ENCODE results near the gene KIAA1217. TPM values are rescaled to one million over a fixed set of nuclear protein-coding genes. Genes with fewer than 3 reads are reported as not detected.

KIAA1217 gene
- total RNA-seq, 1 experiment from 2014 or later: 6.4 TPM

GRCh38 chr10:24552346-24553016 lies 343.5 kb downstream of the KIAA1217 start:
- peak; percentile 17 for DNase-seq
- Histone ChIP-seq H3K9me3 (no peaks in the 10 kb centered on the region), H3K4me3 (no peak overlapping the region)

GRCh38 chr10:24553051-24553612 lies 344.2 kb downstream of the KIAA1217 start:
- no peaks in the 10 kb centered on the region for H3K27me3 ChIP-seq
- DNase-seq: no peak
- H3K36me3 ChIP-seq: no peaks in the 10 kb centered on the region
- H3K9me3 ChIP-seq: no peaks in the 10 kb centered on the region
- H3K4me3 ChIP-seq: no peak overlapping the region

More at GRCh38 chr10:24552346-24553016, 343.5 kb downstream of the KIAA1217 start:
- Histone ChIP-seq H3K27me3 (no peaks in the 10 kb centered on the region), H3K36me3 (no peaks in the 10 kb centered on the region)

- Histone ChIP-seq H3K27me3 (no peaks in the 10 kb centered on the region), H3K9me3 (no peaks in the 10 kb centered on the region), H3K36me3 (no peaks in the 10 kb centered on the region), H3K4me3 (no peak overlapping the region)
- no peak for DNase-seq
Observed at GRCh38 chr10:24554036-24554435, 345.1 kb downstream of the KIAA1217 start.

- Histone ChIP-seq H3K36me3 (no peaks in the 10 kb centered on the region), H3K4me3 (no peak overlapping the region), H3K27me3 (no peaks in the 10 kb centered on the region), H3K9me3 (no peaks in the 10 kb centered on the region)
- no peak for DNase-seq
Observed at GRCh38 chr10:24556126-24556749, 347.3 kb downstream of the KIAA1217 start.

GRCh38 chr10:24556750-24557742 lies 348.1 kb downstream of the KIAA1217 start:
- peak; percentile 19 for DNase-seq
- Histone ChIP-seq H3K9me3 (no peaks in the 10 kb centered on the region), H3K4me3 (no peak overlapping the region), H3K36me3 (no peaks in the 10 kb centered on the region), H3K27me3 (no peaks in the 10 kb centered on the region)

- no peaks in the 10 kb centered on the region for H3K36me3 ChIP-seq
- H3K4me3 ChIP-seq: no peak overlapping the region
- no peaks in the 10 kb centered on the region for H3K9me3 ChIP-seq
- no peak for DNase-seq
- no peaks in the 10 kb centered on the region for H3K27me3 ChIP-seq
Observed at GRCh38 chr10:24561453-24561852, 352.5 kb downstream of the KIAA1217 start.

- Histone ChIP-seq H3K4me3 (no peak overlapping the region), H3K9me3 (no peaks in the 10 kb centered on the region), H3K36me3 (no peaks in the 10 kb centered on the region), H3K27me3 (no peaks in the 10 kb centered on the region)
- DNase-seq: no peak
Observed at GRCh38 chr10:24568042-24568441, 359.1 kb downstream of the KIAA1217 start.

GRCh38 chr10:24569330-24569796 lies 360.4 kb downstream of the KIAA1217 start:
- no peaks in the 10 kb centered on the region for H3K9me3 ChIP-seq
- no peak overlapping the region for H3K4me3 ChIP-seq
- H3K36me3 ChIP-seq: no peaks in the 10 kb centered on the region
- no peak for DNase-seq
- H3K27me3 ChIP-seq: no peaks in the 10 kb centered on the region

GRCh38 chr10:24569828-24570657 lies 361.1 kb downstream of the KIAA1217 start:
- Histone ChIP-seq H3K27me3 (no peaks in the 10 kb centered on the region), H3K36me3 (no peaks in the 10 kb centered on the region), H3K9me3 (no peaks in the 10 kb centered on the region), H3K4me3 (no peak overlapping the region)
- DNase-seq: no peak

- DNase-seq: no peak
- Histone ChIP-seq H3K27me3 (no peaks in the 10 kb centered on the region), H3K36me3 (no peaks in the 10 kb centered on the region), H3K9me3 (no peaks in the 10 kb centered on the region), H3K4me3 (no peak overlapping the region)
Observed at GRCh38 chr10:24570658-24571426, 361.9 kb downstream of the KIAA1217 start.

GRCh38 chr10:24571870-24572450 lies 363.0 kb downstream of the KIAA1217 start:
- H3K4me3 ChIP-seq: no peak overlapping the region
- no peaks in the 10 kb centered on the region for H3K27me3 ChIP-seq
- DNase-seq: no peak
- no peaks in the 10 kb centered on the region for H3K9me3 ChIP-seq
- no peaks in the 10 kb centered on the region for H3K36me3 ChIP-seq

- DNase-seq: no peak
- no peaks in the 10 kb centered on the region for H3K36me3 ChIP-seq
- no peaks in the 10 kb centered on the region for H3K27me3 ChIP-seq
- H3K4me3 ChIP-seq: no peak overlapping the region
- H3K9me3 ChIP-seq: no peaks in the 10 kb centered on the region
Observed at GRCh38 chr10:24574161-24574560, 365.2 kb downstream of the KIAA1217 start.

GRCh38 chr10:24574578-24575155 lies 365.7 kb downstream of the KIAA1217 start:
- Histone ChIP-seq H3K4me3 (no peak overlapping the region), H3K9me3 (no peaks in the 10 kb centered on the region), H3K36me3 (no peaks in the 10 kb centered on the region), H3K27me3 (no peaks in the 10 kb centered on the region)
- DNase-seq: no peak

GRCh38 chr10:24575481-24576002 lies 366.6 kb downstream of the KIAA1217 start:
- Histone ChIP-seq H3K9me3 (no peaks in the 10 kb centered on the region), H3K4me3 (no peak overlapping the region), H3K36me3 (no peaks in the 10 kb centered on the region), H3K27me3 (no peaks in the 10 kb centered on the region)
- DNase-seq: no peak
